K562 (cell line): ENCODE data around the gene LRPAP1. TPM values are rescaled to one million over a fixed set of nuclear protein-coding genes. Genes with fewer than 3 reads are reported as not detected.

ENCODE experiments used
- ATAC-seq: fragments of 200-7000 bp; cut with Tn5 transposase; 3 replicates; pipeline ENCODE4 v1.9.1; 2020; ENCODE audit warnings: moderate library complexity
- BruUV-seq: library from RNA; stranded (reverse); fragments of 400-500 nt; replicated peaks from 2 replicates; lab custom pipeline; 2021; lab: Mats Ljungman, UMichigan
- CTCF ChIA-PET: fragments of 300-600 bp; formaldehyde crosslinking; extraction: SDS; loops from one replicate; lab custom pipeline; 2021; ENCODE audit warnings: low intra/inter-chr PET ratio; lab: Yijun Ruan, JAX
- POLR2A ChIA-PET: fragments of 300-600, 350-650 bp; sonication (Branson Sonifier 250); formaldehyde crosslinking; extraction: SDS; loops from one replicate; lab custom pipeline; 2021; ENCODE audit warnings: antibody characterized with exemption, inconsistent platforms; lab: Yijun Ruan, JAX
- DNase-seq, 4 experiments: peaks; one replicate each; pipeline versions ENCODE4 v3.0.0 to v3.0.0-alpha.2; 2011 to 2018; ENCODE audit warnings: low spot score in 3 of 4, mixed read lengths in 3 of 4; ENCODE audit errors: extremely low read depth in 1 of 4
- FAIRE-seq: peaks from 2 replicates; lab custom pipeline; 2011; peaks lifted over from hg19 to GRCh38; lab: Jason Lieb, UNC
- H2AFZ ChIP-seq: 2 replicates; pipeline ENCODE4 v1.6.0; 2011; ENCODE audit warnings: low read depth, low read length, control low read depth, inconsistent platforms
- H3K27ac ChIP-seq: fragments of 200-600 bp; 3 replicates; pipeline ENCODE4 v1.8.0; 2011; ENCODE audit warnings: low read depth, mild to moderate bottlenecking, control low read depth, inconsistent platforms, low read length, moderate library complexity, mixed read lengths; ENCODE audit errors: extremely low read depth
- H3K27me3 ChIP-seq, 2 experiments: fragments of 300-600 bp in 1 of 2; 2 replicates in 1 of 2; 3 replicates in 1 of 2; pipeline versions ENCODE4 v1.6.0 to v1.8.0; 2011; ENCODE audit warnings: inconsistent platforms in 2 of 2, low read length in 2 of 2, mild to moderate bottlenecking in 1 of 2, mixed read lengths in 1 of 2, moderate library complexity in 1 of 2; ENCODE audit not compliant: control insufficient read depth in 2 of 2, insufficient read depth in 2 of 2
- H3K36me3 ChIP-seq: fragments of 300-600 bp; 3 replicates; pipeline ENCODE4 v1.8.0; 2011; ENCODE audit warnings: mild to moderate bottlenecking, low read length, inconsistent platforms; ENCODE audit not compliant: control insufficient read depth, insufficient read depth
- H3K4me1 ChIP-seq, 2 experiments: fragments of 200-600 bp in 1 of 2; replicated peaks in 1 of 2; 2 replicates in 1 of 2; 3 replicates in 1 of 2; pipeline versions ENCODE4 v1.5.1 to v1.8.0; 2011; ENCODE audit warnings: inconsistent platforms in 2 of 2, low read length in 2 of 2, mild to moderate bottlenecking in 1 of 2, mixed read lengths in 1 of 2, moderate library complexity in 1 of 2; ENCODE audit not compliant: control insufficient read depth in 2 of 2, insufficient read depth in 2 of 2
- H3K4me2 ChIP-seq: 2 replicates; pipeline ENCODE4 v1.6.1; 2011; ENCODE audit warnings: low read length, control low read depth, inconsistent platforms, mixed read lengths; ENCODE audit not compliant: insufficient read depth
- H3K4me3 ChIP-seq: fragments of 200-600 bp; sonication (generic), shearing (Covaris generic); 2 replicates; pipeline ENCODE4 v1.5.1; 2016; ENCODE audit warnings: control low read depth, inconsistent platforms
- H3K79me2 ChIP-seq: fragments of 200-600 bp; 3 replicates; pipeline ENCODE4 v1.8.0; 2011; ENCODE audit warnings: low read length, inconsistent platforms; ENCODE audit not compliant: control insufficient read depth, insufficient read depth
- H3K9ac ChIP-seq, 2 experiments: 2 replicates each; pipeline versions ENCODE4 v1.6.0 to v1.6.1; 2011; ENCODE audit warnings: low read depth in 2 of 2, low read length in 2 of 2, control low read depth in 1 of 2, inconsistent platforms in 1 of 2, mild to moderate bottlenecking in 1 of 2, mixed read lengths in 1 of 2; ENCODE audit not compliant: insufficient read depth in 1 of 2
- H3K9me1 ChIP-seq: one replicate; pipeline ENCODE4 v1.6.0; 2011; ENCODE audit warnings: inconsistent platforms, mild to moderate bottlenecking, low read length, moderate library complexity; ENCODE audit not compliant: control insufficient read depth, insufficient read depth
- H3K9me3 ChIP-seq: replicated peaks from 2 replicates; pipeline ENCODE4 v1.5.1; 2011; ENCODE audit warnings: low read depth, low read length, inconsistent platforms; ENCODE audit not compliant: control insufficient read depth, insufficient read depth
- H4K20me1 ChIP-seq: replicated peaks from 2 replicates; pipeline ENCODE4 v1.6.1; 2011; ENCODE audit warnings: low read length, inconsistent platforms, mixed read lengths; ENCODE audit not compliant: control insufficient read depth, insufficient read depth
- CCAR2 ChIP-seq: fragments of 200-400 bp; formaldehyde crosslinking; IDR thresholded peaks from 2 replicates; pipeline ENCODE4 v1.6.1; 2017; ENCODE audit warnings: mild to moderate bottlenecking, low read depth, low read length
- ELF1 ChIP-seq: fragments of 200-800 bp; sonication (Bioruptor generic); IDR thresholded peaks from 2 replicates; pipeline ENCODE4 v1.6.1; 2016; ENCODE audit warnings: missing genetic modification characterization, missing compliant biosample characterization
- GTF2E2 ChIP-seq: fragments of 200-800 bp; sonication (Bioruptor generic); IDR thresholded peaks from 2 replicates; pipeline ENCODE4 v1.6.1; 2016; ENCODE audit warnings: missing genetic modification characterization, missing compliant biosample characterization
- NR1H2 ChIP-seq: sonication (generic); formaldehyde crosslinking; IDR thresholded peaks from 2 replicates; pipeline ENCODE4 v1.4.0; 2020; ENCODE audit warnings: mild to moderate bottlenecking, missing genetic modification reagents
- SRSF9 ChIP-seq: fragments of 200-400 bp; formaldehyde crosslinking; IDR thresholded peaks from 2 replicates; pipeline ENCODE4 v1.6.1; 2017; ENCODE audit warnings: low read depth, low read length, borderline replicate concordance
- TRIM28 ChIP-seq: fragments of 450-650 bp; IDR thresholded peaks from 2 replicates; pipeline ENCODE4 v1.6.1; 2017
- U2AF2 ChIP-seq: fragments of 200-400 bp; formaldehyde crosslinking; optimal IDR thresholded peaks from 2 replicates; pipeline ENCODE3; 2017; ENCODE audit warnings: low read depth, mild to moderate bottlenecking, low read length
- ZNF77 ChIP-seq: fragments of 250-450 bp; sonication (Bioruptor Pico); IDR thresholded peaks from 2 replicates; pipeline ENCODE4 v1.5.0; 2020
- WGBS: fragments of 100-300 bp; shearing (Covaris generic); methylation state at CpG from one replicate; pipeline ENCODE4 v1.1.6; 2016; ENCODE audit warnings: low coverage, mixed read lengths; ENCODE audit not compliant: insufficient coverage; ENCODE audit errors: missing lambda C conversion rate; 5-methylcytosine and 5-hydroxymethylcytosine counted together
- in situ Hi-C: fragments of 300-500 bp; cut with MboI; formaldehyde crosslinking; loops from 4 replicates; pipeline ENCODE4 v1.15.0; 2018; ENCODE audit warnings: inconsistent platforms, mixed read lengths
- intact Hi-C: fragments of 100-400 bp; cut with micrococcal nuclease; formaldehyde crosslinking; loops from 2 replicates; pipeline ENCODE4 v1.14.2; 2022
- polyA plus RNA-seq, 8 experiments: library from polyadenylated mRNA; depleted of rRNA in 4 of 8; stranded (reverse) in 5 of 8; unstranded in 3 of 8; fragments of >200 nt; fragmentation: Nextera tagmentation in 2 of 8; fragmentation: Illumina TruSeq in 1 of 8; extraction: Ambion mirVana in 2 of 8; extraction: Trizol in 1 of 8; gene quantifications; 2 replicates each; pipeline versions ENCODE4 v1.2.1 to v1.2.3, GENCODE V29; 2011 to 2014; ENCODE audit warnings: inconsistent platforms in 1 of 8, missing spikeins in 1 of 8
- total RNA-seq, 7 experiments: library from RNA; depleted of rRNA in 6 of 7; stranded (reverse); fragments of >200 nt in 6 of 7; fragmentation: Illumina TruSeq in 2 of 7; extraction: Trizol in 2 of 7; gene quantifications; 2 replicates each; pipeline versions ENCODE4 v1.2.1 to v1.2.3, GENCODE V29; 2011 to 2021; ENCODE audit warnings: low replicate concordance in 1 of 7
- TF ChIP-seq, protein P1 (sequence below): fragments of 450-650 bp; conservative IDR thresholded peaks from 2 replicates; pipeline ENCODE4 v1.6.1; 2016; ENCODE audit warnings: missing genetic modification characterization, low read depth, mild to moderate bottlenecking, control low read depth, missing compliant biosample characterization

Gene LRPAP1
- total and polyA plus RNA-seq, 9 of the 15 experiments (the other 6 are each of a cell fraction or from before 2014, with no cell fraction given), result 1.1 to 75.5 (median 41.8) TPM

DNA sequence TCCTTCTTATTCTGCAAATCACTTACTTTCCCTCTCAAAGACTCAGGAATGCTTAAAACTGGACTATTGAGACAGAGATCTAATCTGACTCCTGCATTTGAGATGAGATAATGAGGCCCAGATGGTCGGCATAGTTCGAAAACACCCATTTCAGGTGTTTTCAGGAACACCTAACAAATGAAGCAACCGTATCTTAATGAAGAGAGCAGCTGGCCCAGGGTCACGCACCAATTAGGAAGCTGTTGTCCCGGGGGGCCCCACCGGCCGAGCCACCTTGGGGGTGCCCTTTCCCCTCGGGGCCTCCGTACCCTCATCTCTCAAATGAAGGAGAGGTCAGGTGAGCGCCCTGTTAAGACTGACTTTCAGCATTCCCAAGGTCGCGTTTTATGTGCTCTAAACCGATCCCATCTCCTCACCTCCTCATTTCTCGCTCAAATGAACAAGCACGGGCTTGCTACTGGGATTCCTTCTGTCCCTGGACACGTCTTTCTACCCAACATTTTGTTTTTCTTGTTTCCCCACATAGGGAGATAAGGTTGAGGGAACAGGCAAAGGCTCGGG is 824 bp downstream of the LRPAP1 start:
- FAIRE-seq, result peak; percentile 75
- no peaks in the 10 kb centered on the region for H3K9me1 ChIP-seq
- POLR2A ChIA-PET, result interaction anchor here (0.5 kb wide), 1 partner anchor 11 kb away, joined by 3 read pairs; no protein-coding TSS in a partner anchor
- no peak for DNase-seq
- H3K4me1 ChIP-seq, result peaks cover 9 to 49% of the 10 kb centered on the region in 2 experiments; a peak in 4 of 5 replicates
- intact Hi-C loops, result no loop called here
- H3K4me3 ChIP-seq, result peak overlapping the region; percentile 86
- TF ChIP-seq TRIM28, result no peak
- TF ChIP-seq, protein P1, sequence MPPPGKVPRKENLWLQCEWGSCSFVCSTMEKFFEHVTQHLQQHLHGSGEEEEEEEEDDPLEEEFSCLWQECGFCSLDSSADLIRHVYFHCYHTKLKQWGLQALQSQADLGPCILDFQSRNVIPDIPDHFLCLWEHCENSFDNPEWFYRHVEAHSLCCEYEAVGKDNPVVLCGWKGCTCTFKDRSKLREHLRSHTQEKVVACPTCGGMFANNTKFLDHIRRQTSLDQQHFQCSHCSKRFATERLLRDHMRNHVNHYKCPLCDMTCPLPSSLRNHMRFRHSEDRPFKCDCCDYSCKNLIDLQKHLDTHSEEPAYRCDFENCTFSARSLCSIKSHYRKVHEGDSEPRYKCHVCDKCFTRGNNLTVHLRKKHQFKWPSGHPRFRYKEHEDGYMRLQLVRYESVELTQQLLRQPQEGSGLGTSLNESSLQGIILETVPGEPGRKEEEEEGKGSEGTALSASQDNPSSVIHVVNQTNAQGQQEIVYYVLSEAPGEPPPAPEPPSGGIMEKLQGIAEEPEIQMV (tag), result no peak
- TF ChIP-seq ZNF77 (CRISPR knock-in tag), result no peak
- no peak for TF ChIP-seq U2AF2
- TF ChIP-seq GTF2E2, result 0 out of 2 replicates have a peak, but pooled peaks have one; percentile 5
- no peak for TF ChIP-seq NR1H2 (CRISPR knock-in tag)
- TF ChIP-seq ELF1 (tag), result no peak
- TF ChIP-seq SRSF9, result no peak
- no peak for TF ChIP-seq CCAR2
- TF ChIP-seq, all 486 proteins: peak for 1
- H3K9ac ChIP-seq, result peak overlapping the region; percentile 78 to 100
- peak overlapping the region; percentile 95 for H3K4me2 ChIP-seq
- 9% methylated on average over 17 of the region's 17 CpGs for WGBS
- TSS peak; percentile 66 for BruUV-seq
- peak overlapping the region; percentile 81; the same call in 2 of the 3 replicates for H3K27ac ChIP-seq
- 0 out of 2 replicates have a peak overlapping the region, but pooled peaks have one; percentile 92 for H2AFZ ChIP-seq
- H3K27me3 ChIP-seq, result peaks cover 5 to 15% of the 10 kb centered on the region in 2 experiments; a peak in 3 of 5 replicates
- H4K20me1 ChIP-seq, result peaks cover 26% of the 10 kb centered on the region
- CTCF ChIA-PET, result no interaction called here
- no peak for ATAC-seq
- H3K79me2 ChIP-seq, result peaks cover 39% of the 10 kb centered on the region
- H3K36me3 ChIP-seq, result peaks cover 25% of the 10 kb centered on the region; the same call in 2 of the 3 replicates
- H3K9me3 ChIP-seq, result no peaks in the 10 kb centered on the region
- in situ Hi-C loops, result no loop called here
